H9 (cell line): ENCODE results near the gene AMOTL1. TPM values are rescaled to one million over a fixed set of nuclear protein-coding genes. Genes with fewer than 3 reads are reported as not detected.

Experiments used
- DNase-seq: peaks from one replicate; pipeline ENCODE4 v3.0.0-alpha.2; 2017
- H2AFZ ChIP-seq: one replicate; pipeline ENCODE4 v1.6.1; 2013; ENCODE audit warnings: mild to moderate bottlenecking, low read length, control low read depth, moderate library complexity
- H2AK5ac ChIP-seq: 2 replicates; pipeline ENCODE4 v1.6.1; 2013; ENCODE audit warnings: low read length, control low read depth, mixed read lengths; ENCODE audit not compliant: insufficient read length
- H2BK120ac ChIP-seq: one replicate; pipeline ENCODE4 v1.6.1; 2013; ENCODE audit warnings: low read depth, mild to moderate bottlenecking, low read length, control low read depth, inconsistent platforms; ENCODE audit not compliant: poor library complexity, severe bottlenecking
- H2BK12ac ChIP-seq: 2 replicates; pipeline ENCODE4 v1.6.1; 2013; ENCODE audit warnings: low read length, control low read depth, mixed read lengths, low read depth; ENCODE audit not compliant: insufficient read length
- H2BK15ac ChIP-seq: 2 replicates; pipeline ENCODE4 v1.6.1; 2013; ENCODE audit warnings: low read depth, low read length, control low read depth
- H2BK20ac ChIP-seq: one replicate; pipeline ENCODE4 v1.6.1; 2013; ENCODE audit warnings: low read depth, mild to moderate bottlenecking, low read length, control low read depth, inconsistent platforms; ENCODE audit not compliant: poor library complexity, severe bottlenecking
- H2BK5ac ChIP-seq: 2 replicates; pipeline ENCODE4 v1.6.1; 2013; ENCODE audit warnings: low read length, control low read depth, mixed read lengths; ENCODE audit not compliant: insufficient read length
- H3K14ac ChIP-seq: 2 replicates; pipeline ENCODE4 v1.6.1; 2013; ENCODE audit warnings: low read length, control low read depth; ENCODE audit not compliant: insufficient read depth
- H3K18ac ChIP-seq: 2 replicates; pipeline ENCODE4 v1.6.1; 2013; ENCODE audit warnings: low read depth, mild to moderate bottlenecking, mixed read lengths, low read length, control low read depth; ENCODE audit not compliant: insufficient read length
- H3K23ac ChIP-seq: 2 replicates; pipeline ENCODE4 v1.6.1; 2013; ENCODE audit warnings: low read length, control low read depth, mixed read lengths, low read depth; ENCODE audit not compliant: insufficient read length
- H3K23me2 ChIP-seq: 2 replicates; pipeline ENCODE4 v1.6.1; 2013; ENCODE audit warnings: low read depth, mild to moderate bottlenecking, mixed read lengths, low read length, control low read depth; ENCODE audit not compliant: insufficient read length, poor library complexity, severe bottlenecking
- H3K27ac ChIP-seq: 2 replicates; pipeline ENCODE4 v1.5.1; 2013; ENCODE audit warnings: low read length, control low read depth, mixed read lengths, low read depth; ENCODE audit not compliant: insufficient read length
- H3K27me3 ChIP-seq: 2 replicates; pipeline ENCODE4 v1.6.1; 2013; ENCODE audit warnings: low read length, control low read depth, inconsistent platforms; ENCODE audit not compliant: insufficient read depth
- H3K4ac ChIP-seq: 2 replicates; pipeline ENCODE4 v1.6.1; 2013; ENCODE audit warnings: low read depth, mild to moderate bottlenecking, control low read depth, inconsistent platforms, low read length, moderate library complexity
- H3K4me1 ChIP-seq: 2 replicates; pipeline ENCODE4 v1.6.1; 2013; ENCODE audit warnings: low read length, control low read depth, inconsistent platforms; ENCODE audit not compliant: insufficient read depth
- H3K4me2 ChIP-seq: 2 replicates; pipeline ENCODE4 v1.6.1; 2013; ENCODE audit warnings: low read length, control low read depth, mixed read lengths; ENCODE audit not compliant: insufficient read length, insufficient read depth
- H3K56ac ChIP-seq: 2 replicates; pipeline ENCODE4 v1.6.1; 2013; ENCODE audit warnings: low read depth, mild to moderate bottlenecking, mixed read lengths, low read length, control low read depth; ENCODE audit not compliant: insufficient read length
- H3K79me1 ChIP-seq: 2 replicates; pipeline ENCODE4 v1.6.1; 2013; ENCODE audit warnings: low read depth, mild to moderate bottlenecking, moderate library complexity, low read length, control low read depth, inconsistent platforms; ENCODE audit not compliant: insufficient read depth, poor library complexity, severe bottlenecking
- H3K79me2 ChIP-seq: 2 replicates; pipeline ENCODE4 v1.6.1; 2013; ENCODE audit warnings: low read length, control low read depth, inconsistent platforms; ENCODE audit not compliant: insufficient read depth
- H3K9ac ChIP-seq: 2 replicates; pipeline ENCODE4 v1.6.1; 2013; ENCODE audit warnings: low read length, control low read depth, mixed read lengths; ENCODE audit not compliant: insufficient read length; ENCODE audit errors: extremely low read depth
- H3K9me3 ChIP-seq: one replicate; pipeline ENCODE4 v1.6.1; 2013; ENCODE audit warnings: low read depth, low read length, inconsistent platforms; ENCODE audit not compliant: control insufficient read depth
- H3T11ph ChIP-seq: one replicate; pipeline ENCODE4 v1.6.1; 2013; ENCODE audit warnings: mild to moderate bottlenecking, low read length, control low read depth, inconsistent platforms
- H4K20me1 ChIP-seq: one replicate; pipeline ENCODE4 v1.6.1; 2013; ENCODE audit not compliant: control insufficient read depth, insufficient read length, insufficient read depth
- H4K5ac ChIP-seq: 2 replicates; pipeline ENCODE4 v1.6.1; 2013; ENCODE audit warnings: low read depth, mild to moderate bottlenecking, mixed read lengths, low read length, control low read depth; ENCODE audit not compliant: insufficient read length
- H4K8ac ChIP-seq: replicated peaks from 2 replicates; pipeline ENCODE4 v1.6.1; 2013; ENCODE audit warnings: low read length, control low read depth, mixed read lengths, low read depth; ENCODE audit not compliant: insufficient read length
- H4K91ac ChIP-seq: 2 replicates; pipeline ENCODE4 v1.6.1; 2013; ENCODE audit warnings: low read depth, mild to moderate bottlenecking, moderate library complexity, mixed read lengths, low read length, control low read depth; ENCODE audit not compliant: insufficient read length
- H3K27ac Mint-ChIP-seq, 3 experiments: 2 replicates in 2 of 3; 3 replicates in 1 of 3; pipeline ENCODE4 v1.8.0; 2020 to 2021; ENCODE audit warnings: mixed read lengths in 3 of 3, mild to moderate bottlenecking in 1 of 3, moderate library complexity in 1 of 3
- H3K27me3 Mint-ChIP-seq: 2 replicates; pipeline ENCODE4 v1.8.0; 2021; ENCODE audit warnings: low read depth, mild to moderate bottlenecking, moderate library complexity, mixed read lengths
- H3K36me3 Mint-ChIP-seq, 3 experiments: 2 replicates in 2 of 3; 3 replicates in 1 of 3; pipeline ENCODE4 v1.8.0; 2020 to 2021; ENCODE audit warnings: low read depth in 3 of 3, mixed read lengths in 3 of 3; ENCODE audit not compliant: insufficient read depth in 1 of 3
- H3K4me1 Mint-ChIP-seq, 2 experiments: 2 replicates each; pipeline ENCODE4 v1.8.0; 2020; ENCODE audit warnings: mixed read lengths in 2 of 2
- H3K4me3 Mint-ChIP-seq, 2 experiments: 2 replicates in 1 of 2; 3 replicates in 1 of 2; pipeline ENCODE4 v1.8.0; 2020 to 2021; ENCODE audit warnings: mild to moderate bottlenecking in 2 of 2, mixed read lengths in 2 of 2, moderate library complexity in 1 of 2
- H3K9me3 Mint-ChIP-seq, 2 experiments: 2 replicates in 1 of 2; 3 replicates in 1 of 2; pipeline ENCODE4 v1.8.0; 2020; ENCODE audit warnings: mild to moderate bottlenecking in 2 of 2, mixed read lengths in 2 of 2, moderate library complexity in 1 of 2
- WGBS: extraction: QIAGEN DNeasy Blood & Tissue Kit; methylation state at CpG from one replicate; pipeline ENCODE4 v1.1.7; 2013; ENCODE audit warnings: missing lambda C conversion rate, low lambda C conversion rate, mixed read lengths; ENCODE audit not compliant: insufficient read length; ENCODE audit errors: extremely low coverage; 5-methylcytosine and 5-hydroxymethylcytosine counted together
- total RNA-seq: library from RNA; stranded (reverse); gene quantifications from 2 replicates; pipeline ENCODE4 v1.2.1, GENCODE V29; 2021
- TF ChIP-seq, protein P1 (sequence below): fragments of 200-600 bp; sonication (generic); conservative IDR thresholded peaks from 3 replicates; pipeline ENCODE4 v1.8.0; 2021; ENCODE audit warnings: antibody characterized with exemption, mild to moderate bottlenecking

The AMOTL1 gene
- total RNA-seq, 1 experiment from 2014 or later: 18.5 TPM

DNA sequence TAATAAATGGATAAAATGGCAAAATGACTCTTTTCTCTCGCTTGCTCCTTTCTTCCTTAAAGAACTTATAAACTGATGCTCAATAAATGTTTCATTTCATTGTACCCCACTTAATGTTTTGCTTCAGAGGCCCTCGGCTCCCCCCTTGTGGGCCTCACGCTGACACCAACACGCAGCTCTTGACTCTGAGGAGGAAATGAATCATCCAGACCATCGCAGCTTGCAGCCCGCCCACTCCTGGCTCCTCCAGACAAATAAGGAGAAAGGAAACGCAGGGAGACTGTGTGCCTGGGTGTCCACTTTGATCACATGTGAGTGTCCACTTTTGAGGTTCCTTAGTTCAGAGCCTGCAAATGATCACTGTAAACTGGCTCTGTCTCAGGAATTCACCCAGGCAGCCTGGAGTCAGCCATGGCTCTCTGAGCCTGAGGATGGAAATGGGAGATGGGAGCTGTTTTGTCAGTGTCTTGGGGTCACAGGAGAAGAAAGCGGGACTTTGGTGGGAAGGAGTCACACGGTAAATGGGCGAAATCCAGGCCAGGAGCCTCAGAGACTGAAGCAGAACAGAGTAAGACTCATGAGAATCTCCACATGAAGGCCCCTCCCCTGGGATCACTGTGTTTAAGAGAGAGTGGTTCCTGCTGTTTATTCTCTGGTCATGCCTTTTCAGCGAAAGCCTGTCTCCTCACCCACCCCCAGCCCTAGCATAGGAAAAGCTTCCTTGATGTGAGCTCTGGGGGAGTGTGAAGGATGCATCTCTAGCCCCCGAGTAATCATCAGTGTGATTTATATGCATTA lies 108.7 kb downstream of the AMOTL1 start:
- H2BK15ac ChIP-seq: no peak overlapping the region
- no peaks in the 10 kb centered on the region for H3K9me3 ChIP-seq
- H4K20me1 ChIP-seq: peaks cover 3% of the 10 kb centered on the region
- DNase-seq: no peak
- H3K23me2 ChIP-seq: no peaks in the 10 kb centered on the region
- H3K79me1 ChIP-seq: no peaks in the 10 kb centered on the region
- TF ChIP-seq, protein P1, sequence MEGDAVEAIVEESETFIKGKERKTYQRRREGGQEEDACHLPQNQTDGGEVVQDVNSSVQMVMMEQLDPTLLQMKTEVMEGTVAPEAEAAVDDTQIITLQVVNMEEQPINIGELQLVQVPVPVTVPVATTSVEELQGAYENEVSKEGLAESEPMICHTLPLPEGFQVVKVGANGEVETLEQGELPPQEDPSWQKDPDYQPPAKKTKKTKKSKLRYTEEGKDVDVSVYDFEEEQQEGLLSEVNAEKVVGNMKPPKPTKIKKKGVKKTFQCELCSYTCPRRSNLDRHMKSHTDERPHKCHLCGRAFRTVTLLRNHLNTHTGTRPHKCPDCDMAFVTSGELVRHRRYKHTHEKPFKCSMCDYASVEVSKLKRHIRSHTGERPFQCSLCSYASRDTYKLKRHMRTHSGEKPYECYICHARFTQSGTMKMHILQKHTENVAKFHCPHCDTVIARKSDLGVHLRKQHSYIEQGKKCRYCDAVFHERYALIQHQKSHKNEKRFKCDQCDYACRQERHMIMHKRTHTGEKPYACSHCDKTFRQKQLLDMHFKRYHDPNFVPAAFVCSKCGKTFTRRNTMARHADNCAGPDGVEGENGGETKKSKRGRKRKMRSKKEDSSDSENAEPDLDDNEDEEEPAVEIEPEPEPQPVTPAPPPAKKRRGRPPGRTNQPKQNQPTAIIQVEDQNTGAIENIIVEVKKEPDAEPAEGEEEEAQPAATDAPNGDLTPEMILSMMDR: no peak
- no peak overlapping the region for H3T11ph ChIP-seq
- H2BK12ac ChIP-seq: no peak overlapping the region
- H3K4me1 ChIP-seq: no peaks in the 10 kb centered on the region
- H3K4me3 Mint-ChIP-seq: no peak overlapping the region
- WGBS: no CpG with 5 or more reads among the region's 12 CpGs
- H4K91ac ChIP-seq: no peak overlapping the region
- H4K5ac ChIP-seq: no peak overlapping the region
- H2AFZ ChIP-seq: no peak overlapping the region
- H3K9me3 Mint-ChIP-seq: no peaks in the 10 kb centered on the region
- no peak overlapping the region for H3K4me2 ChIP-seq
- H3K27me3 Mint-ChIP-seq: no peaks in the 10 kb centered on the region
- no peak overlapping the region for H3K18ac ChIP-seq
- H3K36me3 Mint-ChIP-seq: peaks cover 20 to 36% (median 34%) of the 10 kb centered on the region in 3 experiments; a peak in 6 of 7 replicates
- H3K27me3 ChIP-seq: no peaks in the 10 kb centered on the region
- no peak overlapping the region for H3K23ac ChIP-seq
- no peak overlapping the region for H3K9ac ChIP-seq
- no peak overlapping the region for H3K27ac ChIP-seq
- no peak overlapping the region for H4K8ac ChIP-seq
- no peak overlapping the region for H2BK5ac ChIP-seq
- H3K56ac ChIP-seq: no peak overlapping the region
- H3K27ac Mint-ChIP-seq: peak overlapping the region in 2 of 3 experiments; percentile 29 to 93; a peak in 3 of 7 replicates
- no peak overlapping the region for H3K14ac ChIP-seq
- no peak overlapping the region for H3K4ac ChIP-seq
- no peak overlapping the region for H2BK20ac ChIP-seq
- no peak overlapping the region for H2BK120ac ChIP-seq
- peaks cover 11 to 16% of the 10 kb centered on the region in 2 experiments for H3K4me1 Mint-ChIP-seq
- no peak overlapping the region for H2AK5ac ChIP-seq
- no peaks in the 10 kb centered on the region for H3K79me2 ChIP-seq
